ENCODE measurements around the gene ADD1.

ADD1 gene

DNA sequence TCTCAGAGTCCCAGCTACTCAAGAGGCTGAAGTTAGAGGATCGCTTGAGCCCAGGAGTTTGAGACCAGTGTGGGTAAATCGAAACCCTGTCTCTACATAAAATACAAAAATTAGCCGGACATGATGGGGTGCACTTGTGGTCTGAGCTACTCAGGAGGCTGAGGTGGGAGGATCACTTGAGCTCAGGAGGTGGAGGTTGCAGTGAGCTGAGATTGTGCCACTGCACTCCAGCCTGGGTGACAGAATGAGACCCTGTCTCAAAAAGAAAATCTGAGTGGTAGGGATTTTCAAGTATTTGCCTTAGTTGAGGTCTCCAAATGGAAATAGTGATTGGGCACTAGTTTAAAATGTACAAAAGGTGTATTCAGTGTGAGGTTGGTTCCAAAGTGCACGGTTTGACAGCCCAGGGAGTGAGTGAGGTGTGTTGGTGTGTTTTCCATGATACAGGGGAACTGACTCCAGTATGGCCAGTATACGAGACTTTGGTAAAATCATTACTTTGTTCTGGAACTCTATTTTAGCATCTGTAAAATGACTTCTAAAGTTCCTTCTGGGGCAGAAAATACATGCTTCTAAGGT is 13.8 kb downstream of the ADD1 start:
- TF ChIP-seq, protein P1, sequence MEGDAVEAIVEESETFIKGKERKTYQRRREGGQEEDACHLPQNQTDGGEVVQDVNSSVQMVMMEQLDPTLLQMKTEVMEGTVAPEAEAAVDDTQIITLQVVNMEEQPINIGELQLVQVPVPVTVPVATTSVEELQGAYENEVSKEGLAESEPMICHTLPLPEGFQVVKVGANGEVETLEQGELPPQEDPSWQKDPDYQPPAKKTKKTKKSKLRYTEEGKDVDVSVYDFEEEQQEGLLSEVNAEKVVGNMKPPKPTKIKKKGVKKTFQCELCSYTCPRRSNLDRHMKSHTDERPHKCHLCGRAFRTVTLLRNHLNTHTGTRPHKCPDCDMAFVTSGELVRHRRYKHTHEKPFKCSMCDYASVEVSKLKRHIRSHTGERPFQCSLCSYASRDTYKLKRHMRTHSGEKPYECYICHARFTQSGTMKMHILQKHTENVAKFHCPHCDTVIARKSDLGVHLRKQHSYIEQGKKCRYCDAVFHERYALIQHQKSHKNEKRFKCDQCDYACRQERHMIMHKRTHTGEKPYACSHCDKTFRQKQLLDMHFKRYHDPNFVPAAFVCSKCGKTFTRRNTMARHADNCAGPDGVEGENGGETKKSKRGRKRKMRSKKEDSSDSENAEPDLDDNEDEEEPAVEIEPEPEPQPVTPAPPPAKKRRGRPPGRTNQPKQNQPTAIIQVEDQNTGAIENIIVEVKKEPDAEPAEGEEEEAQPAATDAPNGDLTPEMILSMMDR (IDR thresholded peaks at IDR 0.05; ENCODE audit: low read length, missing control alignments), result no peak
- DNase-seq (ENCODE audit: low read depth), result no peak
- no peak overlapping the region for H3K4me3 ChIP-seq (replicated peaks; ENCODE audit: low read depth, low read length)

DNA sequence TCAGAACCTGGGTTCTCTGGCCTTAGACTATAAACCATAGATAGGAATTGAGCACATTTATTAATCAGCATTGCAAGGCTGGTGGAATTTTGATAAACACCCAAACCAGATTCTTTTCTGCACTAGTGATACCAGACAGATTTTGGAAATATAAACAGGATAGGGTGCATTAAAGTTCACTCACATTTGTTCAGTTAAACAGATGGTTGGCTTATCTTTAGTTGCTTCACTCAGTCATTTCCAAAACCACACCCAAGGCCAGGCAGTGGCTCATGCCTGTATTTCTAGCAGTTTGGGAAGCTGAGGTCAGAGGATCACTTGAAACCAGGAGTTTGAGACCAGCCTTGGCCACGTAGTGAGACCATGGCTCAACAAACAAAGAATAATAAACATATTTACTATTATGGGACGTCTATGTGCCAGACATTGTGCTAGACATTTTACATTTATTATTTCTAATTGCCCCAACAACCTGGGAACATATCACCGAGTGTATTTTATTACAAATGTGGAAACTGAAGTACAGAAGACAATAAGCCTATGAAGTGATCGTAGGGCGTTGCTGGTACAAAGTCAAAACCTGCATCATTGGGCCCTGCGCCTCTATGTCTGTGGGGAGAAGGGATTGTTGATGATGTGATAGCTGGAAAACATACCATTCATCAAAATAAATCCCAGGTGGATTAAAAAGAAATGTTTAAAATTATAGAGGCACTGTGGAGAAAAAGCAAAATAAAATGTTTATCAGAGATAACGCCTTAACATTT is 15.0 kb downstream of the ADD1 start:
- TF ChIP-seq, protein P1 (IDR thresholded peaks at IDR 0.05; ENCODE audit: low read length, missing control alignments), result no peak
- peak; percentile 47 for DNase-seq (ENCODE audit: low read depth)
- no peak overlapping the region for H3K4me3 ChIP-seq (replicated peaks; ENCODE audit: low read depth, low read length)

DNA sequence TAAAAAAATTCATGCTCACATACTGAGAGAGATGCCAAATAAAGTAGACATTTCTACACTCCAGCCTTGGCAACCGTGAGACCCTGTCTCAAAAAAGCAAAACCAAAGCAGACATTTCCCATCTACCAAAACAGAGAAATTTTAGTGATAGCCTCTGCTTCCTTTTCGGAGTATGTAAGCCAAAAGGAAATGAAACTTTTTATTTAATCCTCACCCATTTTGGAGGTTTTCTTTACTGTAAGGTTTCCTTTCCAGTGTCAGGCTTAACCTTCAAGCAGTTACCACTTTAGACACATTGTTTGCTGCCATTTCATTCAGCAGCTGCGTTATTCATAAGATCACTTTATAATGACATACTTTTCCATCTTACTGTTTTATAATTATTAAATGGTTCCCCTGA is 15.9 kb downstream of the ADD1 start:
- TF ChIP-seq, protein P1 (IDR thresholded peaks at IDR 0.05; ENCODE audit: low read length, missing control alignments), result no peak
- H3K4me3 ChIP-seq (replicated peaks; ENCODE audit: low read depth, low read length), result no peak overlapping the region
- no peak for DNase-seq (ENCODE audit: low read depth)

DNA sequence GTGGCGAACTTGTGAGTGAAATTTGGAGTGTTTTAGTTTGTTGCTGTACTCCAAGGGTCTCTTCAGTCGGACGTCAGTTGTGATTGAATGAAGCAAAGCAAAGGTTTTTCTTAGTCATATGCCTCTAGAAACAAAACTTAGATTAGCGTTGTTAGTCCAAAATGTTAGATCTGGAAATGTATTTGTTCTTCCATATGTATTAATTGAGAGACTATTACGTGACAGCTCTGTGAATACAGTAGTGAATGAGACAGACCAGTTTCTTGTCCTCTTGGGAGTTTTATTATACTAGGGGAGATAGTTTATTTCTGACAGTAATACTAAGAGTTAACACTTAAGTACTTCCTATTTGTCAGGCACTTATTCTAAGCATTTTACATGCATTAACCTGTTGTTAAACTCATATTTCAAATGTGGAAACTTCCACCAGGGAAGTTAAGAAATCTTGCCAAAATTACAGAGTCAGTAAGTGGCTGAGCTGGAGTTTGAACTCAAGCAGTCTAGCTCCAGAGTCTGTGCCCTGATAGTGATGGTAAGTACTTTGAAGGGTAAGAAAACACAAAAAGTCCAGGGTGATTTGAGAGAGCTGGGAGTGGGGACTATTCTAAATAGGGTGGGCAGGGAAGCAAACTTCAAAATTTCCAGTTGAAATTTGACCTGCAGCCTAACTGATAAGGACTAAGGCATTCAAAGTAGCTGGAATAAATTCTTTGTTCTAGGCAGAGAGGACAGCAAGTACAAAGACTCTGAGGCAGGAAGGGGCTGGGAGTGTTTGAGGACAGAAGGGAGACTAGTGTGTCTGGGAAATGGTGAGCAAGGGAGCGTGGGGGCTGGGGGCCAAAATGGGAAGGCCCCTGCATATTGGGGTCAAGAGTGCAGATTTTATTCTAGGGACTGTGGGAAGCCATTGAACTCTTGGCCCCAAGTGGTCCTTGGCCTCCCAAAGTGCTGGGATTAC is 17.0 kb downstream of the ADD1 start:
- DNase-seq (ENCODE audit: low read depth), result peak; percentile 49
- TF ChIP-seq, protein P1 (IDR thresholded peaks at IDR 0.05; ENCODE audit: low read length, missing control alignments), result no peak
- H3K4me3 ChIP-seq (replicated peaks; ENCODE audit: low read depth, low read length), result no peak overlapping the region

DNA sequence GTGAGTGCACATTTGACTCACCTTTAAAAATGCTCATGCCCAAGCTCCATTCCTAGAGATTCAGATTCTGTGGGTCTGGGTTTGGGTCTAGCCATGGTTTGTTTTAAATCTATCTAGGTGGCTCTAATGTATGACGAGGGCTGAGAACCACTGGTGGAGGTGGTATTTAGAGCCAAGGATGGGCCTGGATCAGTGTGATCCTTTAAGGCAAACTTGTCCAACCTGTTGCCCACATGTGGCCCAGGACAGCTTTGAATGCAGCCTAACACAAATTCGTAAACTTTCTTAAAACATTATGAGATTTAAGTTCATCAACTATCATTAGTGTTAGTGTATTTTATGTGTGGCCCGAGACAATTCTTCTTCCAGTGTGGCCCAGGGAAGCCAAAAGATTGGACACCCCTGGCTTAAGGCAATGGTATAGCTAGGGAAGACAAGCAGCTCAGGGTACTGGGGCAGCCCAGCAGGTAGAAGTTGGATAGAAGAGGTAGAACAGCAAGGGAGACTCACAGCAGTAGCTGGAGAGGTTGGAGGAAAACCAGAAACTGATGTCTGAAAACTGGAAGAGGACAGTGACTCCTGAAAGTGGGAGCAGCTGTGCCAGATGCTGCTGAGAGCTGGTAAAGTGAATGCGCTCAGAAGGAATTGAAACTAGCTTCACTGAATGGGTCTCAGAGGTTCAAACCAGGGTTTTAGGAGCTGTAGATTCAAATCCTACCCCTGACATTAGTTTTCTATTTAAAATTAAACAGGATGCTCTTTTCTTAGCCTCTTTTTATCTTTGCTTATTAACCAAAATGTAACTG is 18.2 kb downstream of the ADD1 start:
- TF ChIP-seq, protein P1 (IDR thresholded peaks at IDR 0.05; ENCODE audit: low read length, missing control alignments), result no peak
- H3K4me3 ChIP-seq (replicated peaks; ENCODE audit: low read depth, low read length), result no peak overlapping the region
- DNase-seq (ENCODE audit: low read depth), result no peak

DNA sequence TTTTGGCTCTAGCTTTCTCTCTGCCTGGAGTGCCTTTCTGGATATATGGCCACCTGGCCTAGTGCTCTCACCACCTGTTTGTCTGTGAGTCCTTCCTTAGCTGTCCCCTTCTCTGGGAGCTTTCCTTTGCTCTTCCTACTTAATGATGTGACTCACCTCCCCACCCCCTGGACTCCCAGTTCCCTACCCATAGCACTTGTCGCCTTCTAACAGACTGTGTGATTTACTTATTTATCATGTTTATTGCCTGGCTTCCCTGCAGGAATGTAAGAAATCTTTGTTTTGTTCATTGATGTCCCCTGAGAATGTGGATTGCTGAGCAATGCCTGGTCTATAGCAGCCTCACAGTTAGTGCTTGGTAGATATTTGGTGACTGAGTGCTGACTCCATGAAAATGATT is 18.9 kb downstream of the ADD1 start:
- TF ChIP-seq, protein P1 (IDR thresholded peaks at IDR 0.05; ENCODE audit: low read length, missing control alignments), result no peak
- DNase-seq (ENCODE audit: low read depth), result no peak
- no peak overlapping the region for H3K4me3 ChIP-seq (replicated peaks; ENCODE audit: low read depth, low read length)

Data from fibroblast of pulmonary artery (primary cell).